SK-N-DZ (cell line): ENCODE measurements around the gene MAN2A1.
"Not testable (repeated sequence)": the region's sequence is repeated elsewhere in the genome, so short reads cannot be mapped to it uniquely, and the experiment has no call there.

Experiments used
- DNase-seq: peaks from one replicate; pipeline ENCODE4 v3.0.0-alpha.2; 2015; ENCODE audit warnings: low spot score

Gene MAN2A1

GRCh38 chr5:109755761-109756160 lies 66.0 kb downstream of the MAN2A1 start:
- no peak for DNase-seq

GRCh38 chr5:109756543-109757185 lies 66.9 kb downstream of the MAN2A1 start:
- DNase-seq = no peak

- no peak for DNase-seq
These were observed 67.8 kb downstream of the MAN2A1 start for GRCh38 chr5:109757490-109757889.

- DNase-seq = no peak
These were observed 69.6 kb downstream of the MAN2A1 start for GRCh38 chr5:109759306-109759705.

GRCh38 chr5:109760130-109760529 lies 70.4 kb downstream of the MAN2A1 start:
- not testable (repeated sequence) for DNase-seq

- no peak for DNase-seq
These were observed 73.1 kb downstream of the MAN2A1 start for GRCh38 chr5:109762821-109763220.

- DNase-seq = no peak
These were observed 77.7 kb downstream of the MAN2A1 start for GRCh38 chr5:109767184-109767995.

- no peak for DNase-seq
These were observed 78.3 kb downstream of the MAN2A1 start for GRCh38 chr5:109767997-109768396.

- DNase-seq = no peak
These were observed 80.0 kb downstream of the MAN2A1 start for GRCh38 chr5:109769597-109770291.

GRCh38 chr5:109775130-109775529 lies 85.4 kb downstream of the MAN2A1 start:
- no peak for DNase-seq

GRCh38 chr5:109779036-109779735 lies 89.5 kb downstream of the MAN2A1 start:
- DNase-seq = no peak

- peak; percentile 30 for DNase-seq
These were observed 95.0 kb downstream of the MAN2A1 start for GRCh38 chr5:109784687-109785086.

GRCh38 chr5:109786206-109786855 lies 96.6 kb downstream of the MAN2A1 start:
- DNase-seq = no peak

- DNase-seq = no peak
These were observed 98.9 kb downstream of the MAN2A1 start for GRCh38 chr5:109788596-109788995.

GRCh38 chr5:109792613-109793012 lies 102.9 kb downstream of the MAN2A1 start:
- no peak for DNase-seq

GRCh38 chr5:109803854-109804253 lies 114.1 kb downstream of the MAN2A1 start:
- no peak for DNase-seq

GRCh38 chr5:109805472-109805871 lies 115.7 kb downstream of the MAN2A1 start:
- no peak for DNase-seq

- no peak for DNase-seq
These were observed 116.2 kb downstream of the MAN2A1 start for GRCh38 chr5:109805883-109806282.

- DNase-seq = no peak
These were observed 123.0 kb downstream of the MAN2A1 start for GRCh38 chr5:109812698-109813097.

- DNase-seq = no peak
These were observed 127.0 kb downstream of the MAN2A1 start for GRCh38 chr5:109816732-109817131.

- no peak for DNase-seq
These were observed 130.2 kb downstream of the MAN2A1 start for GRCh38 chr5:109819878-109820277.
